Measurements from ENCODE around the gene ZNF775. TPM values are rescaled to one million over a fixed set of nuclear protein-coding genes. Genes with fewer than 3 reads are reported as not detected.

The ZNF775 gene
- total RNA-seq, 1 donor from 2014 or later, result 17.1 TPM

GRCh38 chr7:150446288-150446938 is 67.3 kb downstream of the ZNF775 start:
- H3K4me1 ChIP-seq, result no peaks in the 10 kb centered on the region
- H3K27me3 ChIP-seq, result no peaks in the 10 kb centered on the region
- no peak overlapping the region for H3K27ac ChIP-seq
- intact Hi-C loops (cut with DNase I), result no loop called here
- TF ChIP-seq CTCF (IDR thresholded peaks at IDR 0.05), result no peak
- DNase-seq (ENCODE audit: low spot score in 2 of 2), result no peak
- H3K36me3 ChIP-seq, result no peaks in the 10 kb centered on the region
- peaks cover 0 to 6% of the 10 kb centered on the region in 2 donors for H3K9me3 ChIP-seq
- H3K4me3 ChIP-seq, result no peak overlapping the region

Other genes with a start within 250 kb of the ZNF775 start
- gene LRRC61, start 56.0 kb upstream of the ZNF775 start, total RNA-seq, result 14.7 TPM
- gene ACTR3C, start 55.8 kb upstream of the ZNF775 start, total RNA-seq, result 0.11 TPM
- gene RARRES2, start 37.7 kb upstream of the ZNF775 start, total RNA-seq, result 144 TPM
- 123 TPM for gene REPIN1, start 10.5 kb upstream of the ZNF775 start, total RNA-seq
- 28.3 TPM for gene GIMAP8, start 71.3 kb downstream of the ZNF775 start, total RNA-seq
- gene GIMAP7, start 135.5 kb downstream of the ZNF775 start, total RNA-seq, result 9.4 TPM
- gene GIMAP4, start 188.1 kb downstream of the ZNF775 start, total RNA-seq, result 29.5 TPM